Effector memory CD4-positive, alpha-beta T cell (primary cell): ENCODE data around the gene HEPACAM2.

Experiments
- DNase-seq, 3 donors: peaks; one replicate each; pipeline ENCODE4 v3.0.0-alpha.2; 2020
- H3K27ac ChIP-seq: 2 replicates; pipeline ENCODE4 v1.7.0; 2013; ENCODE audit warnings: mild to moderate bottlenecking, low read length, moderate library complexity; ENCODE audit not compliant: insufficient read depth, poor library complexity, severe bottlenecking
- H3K27me3 ChIP-seq: replicated peaks from 2 replicates; pipeline ENCODE4 v1.7.0; 2013; ENCODE audit warnings: mild to moderate bottlenecking, low read length; ENCODE audit not compliant: insufficient read depth, control insufficient read depth, poor library complexity, severe bottlenecking
- H3K36me3 ChIP-seq: 2 replicates; pipeline ENCODE4 v1.7.0; 2013; ENCODE audit warnings: mild to moderate bottlenecking, low read length, moderate library complexity; ENCODE audit not compliant: control insufficient read depth, insufficient read depth
- H3K4me1 ChIP-seq: 2 replicates; pipeline ENCODE4 v1.7.0; 2013; ENCODE audit warnings: low read length, mild to moderate bottlenecking; ENCODE audit not compliant: control insufficient read depth, insufficient read depth, poor library complexity, severe bottlenecking
- H3K4me3 ChIP-seq: 2 replicates; pipeline ENCODE4 v1.7.0; 2013; ENCODE audit warnings: low read length, low read depth, mild to moderate bottlenecking; ENCODE audit not compliant: insufficient read depth, poor library complexity, severe bottlenecking
- H3K9me3 ChIP-seq: 2 replicates; pipeline ENCODE4 v1.7.0; 2013; ENCODE audit warnings: mild to moderate bottlenecking, low read length, moderate library complexity; ENCODE audit not compliant: control insufficient read depth

The HEPACAM2 gene

GRCh38 chr7:93176992-93177580 is 49.2 kb downstream of the HEPACAM2 start:
- Histone ChIP-seq H3K27me3 (no peaks in the 10 kb centered on the region), H3K36me3 (no peaks in the 10 kb centered on the region)
- DNase-seq = no peak

GRCh38 chr7:93175219-93175618 is 51.0 kb downstream of the HEPACAM2 start:
- DNase-seq = no peak
- Histone ChIP-seq H3K4me3 (no peak overlapping the region), H3K27me3 (no peaks in the 10 kb centered on the region), H3K27ac (no peak overlapping the region), H3K9me3 (no peaks in the 10 kb centered on the region), H3K4me1 (no peaks in the 10 kb centered on the region), H3K36me3 (no peaks in the 10 kb centered on the region)

More at GRCh38 chr7:93176992-93177580, 49.2 kb downstream of the HEPACAM2 start:
- no peaks in the 10 kb centered on the region for H3K4me1 ChIP-seq
- H3K9me3 ChIP-seq = no peaks in the 10 kb centered on the region
- H3K27ac ChIP-seq = no peak overlapping the region
- no peak overlapping the region for H3K4me3 ChIP-seq

GRCh38 chr7:93172683-93173082 is 53.6 kb downstream of the HEPACAM2 start:
- no peaks in the 10 kb centered on the region for H3K36me3 ChIP-seq
- no peaks in the 10 kb centered on the region for H3K9me3 ChIP-seq
- no peak overlapping the region for H3K4me3 ChIP-seq
- H3K4me1 ChIP-seq = no peaks in the 10 kb centered on the region
- no peak for DNase-seq
- H3K27ac ChIP-seq = no peak overlapping the region
- no peaks in the 10 kb centered on the region for H3K27me3 ChIP-seq

DNA sequence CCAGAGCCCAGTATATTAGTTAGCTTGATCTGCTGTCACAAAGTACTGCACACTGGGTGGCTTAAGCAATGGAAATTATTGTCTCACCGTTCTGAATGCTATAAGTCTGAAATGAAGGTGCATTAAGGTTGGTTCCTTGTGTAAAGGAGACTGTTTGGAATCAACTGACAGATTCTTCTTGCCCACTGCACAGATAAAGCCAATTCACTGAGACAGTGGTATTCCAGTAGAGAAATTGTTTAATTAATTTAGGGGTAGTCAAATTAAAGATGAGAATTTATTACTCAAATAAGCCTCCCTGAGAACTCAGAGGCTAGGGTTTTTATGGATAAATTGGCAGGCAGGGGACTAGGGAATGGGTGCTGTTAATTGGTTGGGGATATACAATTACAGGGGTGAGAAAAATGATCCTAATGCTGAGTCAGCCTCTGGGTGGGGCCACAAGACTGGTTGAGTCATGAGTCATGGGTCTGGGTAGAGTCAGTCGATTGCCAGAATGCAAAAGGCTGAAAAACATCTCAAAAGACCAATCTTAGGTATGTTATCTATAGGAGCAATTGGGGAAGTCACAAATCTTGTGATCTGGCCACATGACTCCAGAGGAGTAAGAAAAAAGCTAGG is 54.6 kb downstream of the HEPACAM2 start:
- Histone ChIP-seq H3K36me3 (no peaks in the 10 kb centered on the region), H3K4me3 (no peak overlapping the region), H3K4me1 (no peaks in the 10 kb centered on the region), H3K27ac (no peak overlapping the region), H3K27me3 (no peaks in the 10 kb centered on the region), H3K9me3 (no peaks in the 10 kb centered on the region)
- DNase-seq = no peak

GRCh38 chr7:93165447-93165846 is 60.8 kb downstream of the HEPACAM2 start:
- Histone ChIP-seq H3K4me1 (no peaks in the 10 kb centered on the region), H3K27ac (no peak overlapping the region), H3K9me3 (no peaks in the 10 kb centered on the region), H3K27me3 (no peaks in the 10 kb centered on the region), H3K36me3 (no peaks in the 10 kb centered on the region), H3K4me3 (no peak overlapping the region)
- no peak for DNase-seq

- H3K36me3 ChIP-seq = no peaks in the 10 kb centered on the region
- H3K27ac ChIP-seq = no peak overlapping the region
- no peaks in the 10 kb centered on the region for H3K27me3 ChIP-seq
- no peak overlapping the region for H3K4me3 ChIP-seq
- no peak for DNase-seq
- no peaks in the 10 kb centered on the region for H3K4me1 ChIP-seq
- no peaks in the 10 kb centered on the region for H3K9me3 ChIP-seq
Measured at GRCh38 chr7:93164766-93165165, 61.5 kb downstream of the HEPACAM2 start.

DNA sequence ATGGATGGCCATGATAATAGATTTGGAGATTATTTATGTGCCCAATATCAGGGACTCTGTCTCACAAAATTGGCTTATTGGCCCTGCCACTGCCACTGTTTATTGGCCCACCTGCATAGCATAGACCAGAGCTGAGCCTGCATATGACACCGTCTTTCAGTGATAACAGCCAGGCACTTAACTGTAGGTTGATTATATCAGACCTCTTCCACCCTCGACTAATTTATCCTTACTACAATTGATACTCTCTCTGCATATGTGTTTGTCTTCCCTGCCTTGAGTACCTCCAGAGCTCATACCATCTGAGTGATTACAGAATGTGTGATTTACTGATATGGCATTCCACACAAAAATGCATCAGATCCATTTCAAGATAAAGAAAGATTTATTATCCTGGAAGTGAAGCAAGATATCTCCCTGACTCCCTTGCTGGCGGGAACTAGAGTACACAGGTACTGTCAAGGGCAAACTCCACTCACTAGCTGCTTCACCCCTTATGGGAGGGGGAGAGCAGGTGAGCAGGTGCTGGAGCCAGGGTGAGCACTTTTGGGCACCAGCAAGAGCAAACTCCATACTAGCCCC is 65.0 kb downstream of the HEPACAM2 start:
- Histone ChIP-seq H3K4me1 (no peaks in the 10 kb centered on the region), H3K27me3 (no peaks in the 10 kb centered on the region), H3K9me3 (no peaks in the 10 kb centered on the region), H3K27ac (no peak overlapping the region), H3K4me3 (no peak overlapping the region), H3K36me3 (no peaks in the 10 kb centered on the region)
- no peak for DNase-seq

- no peaks in the 10 kb centered on the region for H3K9me3 ChIP-seq
- no peak for DNase-seq
- no peaks in the 10 kb centered on the region for H3K4me1 ChIP-seq
- H3K27me3 ChIP-seq = no peaks in the 10 kb centered on the region
- no peaks in the 10 kb centered on the region for H3K36me3 ChIP-seq
- H3K4me3 ChIP-seq = no peak overlapping the region
- no peak overlapping the region for H3K27ac ChIP-seq
Measured at GRCh38 chr7:93160410-93160809, 65.9 kb downstream of the HEPACAM2 start.

DNA sequence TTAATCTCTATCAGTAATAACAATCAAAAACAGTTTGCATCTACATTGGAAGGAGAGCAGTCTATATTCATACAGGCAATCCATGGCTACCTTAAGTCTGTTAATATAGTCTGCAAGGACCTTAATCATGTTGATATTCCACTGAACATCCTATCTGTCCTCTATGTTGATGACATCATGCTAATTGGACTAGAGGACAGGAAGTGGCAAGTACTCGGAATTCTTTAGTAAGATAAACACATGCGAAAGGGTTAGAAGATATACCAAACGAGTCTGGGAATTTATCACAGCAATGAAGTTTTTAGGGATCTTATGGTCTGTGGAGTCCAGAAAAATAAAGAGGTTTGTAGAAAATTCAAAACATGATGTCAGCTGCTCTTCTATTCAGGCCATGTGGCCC is 66.8 kb downstream of the HEPACAM2 start:
- DNase-seq = no peak
- Histone ChIP-seq H3K4me1 (no peaks in the 10 kb centered on the region), H3K27me3 (no peaks in the 10 kb centered on the region), H3K36me3 (no peaks in the 10 kb centered on the region), H3K27ac (no peak overlapping the region), H3K9me3 (no peaks in the 10 kb centered on the region), H3K4me3 (no peak overlapping the region)

DNA sequence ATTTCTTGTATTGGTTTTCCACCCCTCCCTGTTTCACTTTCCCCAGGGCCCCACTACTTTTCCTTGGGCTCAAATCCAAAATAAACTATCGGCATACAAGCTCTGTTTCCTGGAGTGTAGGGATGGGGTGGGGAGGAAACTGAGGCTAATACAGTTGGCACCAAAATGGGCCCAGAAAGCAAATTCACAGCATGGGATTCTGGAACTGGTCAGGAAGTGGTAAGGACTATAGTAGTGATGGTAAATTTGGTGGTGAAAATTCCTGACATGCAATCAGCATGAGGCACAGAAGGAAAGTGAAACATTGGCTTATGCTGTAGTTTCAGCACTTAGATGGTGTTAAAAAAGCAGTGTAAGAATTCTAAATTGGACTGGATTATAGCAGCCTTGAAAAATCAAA is 69.4 kb downstream of the HEPACAM2 start:
- Histone ChIP-seq H3K36me3 (no peaks in the 10 kb centered on the region), H3K4me1 (no peaks in the 10 kb centered on the region)

More for the DNA sequence above, 69.4 kb downstream of the HEPACAM2 start:
- Histone ChIP-seq H3K4me3 (no peak overlapping the region), H3K27me3 (no peaks in the 10 kb centered on the region), H3K9me3 (no peaks in the 10 kb centered on the region), H3K27ac (no peak overlapping the region)
- no peak for DNase-seq
